Glomerular endothelial cell (primary cell): ENCODE measurements around the gene MICB. TPM values are rescaled to one million over a fixed set of nuclear protein-coding genes. Genes with fewer than 3 reads are reported as not detected.

ENCODE experiments used
- DNase-seq: peaks from one replicate; pipeline ENCODE4 v3.0.0-alpha.2; 2011; ENCODE audit warnings: low read depth, low spot score; ENCODE audit errors: extremely low read depth
- total RNA-seq: library from RNA; depleted of rRNA; stranded (reverse); fragments of >200 nt; gene quantifications from 2 replicates; pipeline ENCODE4 v1.2.3, GENCODE V29; 2015

MICB gene
- total RNA-seq, 1 donor from 2014 or later: 14.5 TPM

GRCh38 chr6:31559606-31559957 lies 61.6 kb downstream of the MICB start:
- DNase-seq: no peak

- peak; percentile 95 for DNase-seq
Measured at GRCh38 chr6:31559958-31560696, 62.2 kb downstream of the MICB start.

- no peak for DNase-seq
Measured at GRCh38 chr6:31560697-31561058, 62.7 kb downstream of the MICB start.

Other genes starting within 250 kb of the MICB start
- gene HLA-C, start 226.1 kb upstream of the MICB start, total RNA-seq: 785 and 844 TPM in 2 replicates
- gene HLA-B, start 141.0 kb upstream of the MICB start, total RNA-seq: 1,037 and 2,213 TPM in 2 replicates
- 55.0 and 63.6 TPM in 2 replicates for gene MICA, start 94.5 kb upstream of the MICB start, total RNA-seq
- not detected in 2 replicates for gene MCCD1, start 30.8 kb downstream of the MICB start, total RNA-seq
- gene DDX39B, start 43.9 kb downstream of the MICB start, total RNA-seq: 230 and 249 TPM in 2 replicates
- gene ATP6V1G2, start 48.5 kb downstream of the MICB start, total RNA-seq: 0.18 and 1.2 TPM in 2 replicates
- 20.6 and 27.7 TPM in 2 replicates for gene NFKBIL1, start 49.5 kb downstream of the MICB start, total RNA-seq
- 0.53 TPM in 1 of 2 replicates, not detected in the other for gene LTA, start 74.1 kb downstream of the MICB start, total RNA-seq
- 0.88 and 4.4 TPM in 2 replicates for gene TNF, start 77.4 kb downstream of the MICB start, total RNA-seq
- gene LTB, start 84.3 kb downstream of the MICB start, total RNA-seq: 16.5 and 41.8 TPM in 2 replicates
- 0.87 and 0.99 TPM in 2 replicates for gene LST1, start 88.1 kb downstream of the MICB start, total RNA-seq
- gene NCR3, start 94.9 kb downstream of the MICB start, total RNA-seq: not detected in 2 replicates
- not detected in 2 replicates for gene AIF1, start 117.1 kb downstream of the MICB start, total RNA-seq
- gene PRRC2A, start 122.6 kb downstream of the MICB start, total RNA-seq: 125 and 166 TPM in 2 replicates
- gene BAG6, start 154.5 kb downstream of the MICB start, total RNA-seq: 259 and 375 TPM in 2 replicates
- not detected in 2 replicates for gene APOM, start 157.7 kb downstream of the MICB start, total RNA-seq
- 19.1 and 19.6 TPM in 2 replicates for gene C6orf47, start 162.6 kb downstream of the MICB start, total RNA-seq
- gene GPANK1, start 166.9 kb downstream of the MICB start, total RNA-seq: 13.0 and 14.5 TPM in 2 replicates
- gene CSNK2B, start 167.9 kb downstream of the MICB start, total RNA-seq: 292 and 314 TPM in 2 replicates
- gene LY6G5B, start 171.8 kb downstream of the MICB start, total RNA-seq: 2.6 and 7.9 TPM in 2 replicates
- gene LY6G5C, start 182.9 kb downstream of the MICB start, total RNA-seq: 3.7 and 4.1 TPM in 2 replicates
- gene ABHD16A, start 205.2 kb downstream of the MICB start, total RNA-seq: 35.7 and 49.2 TPM in 2 replicates
- not detected in 2 replicates for gene LY6G6F, start 208.7 kb downstream of the MICB start, total RNA-seq
- gene LY6G6D, start 217.2 kb downstream of the MICB start, total RNA-seq: not detected in 2 replicates
- not detected in 2 replicates for gene LY6G6C, start 223.6 kb downstream of the MICB start, total RNA-seq
- not detected in 2 replicates for gene MPIG6B, start 225.2 kb downstream of the MICB start, total RNA-seq
- 110 and 138 TPM in 2 replicates for gene DDAH2, start 231.2 kb downstream of the MICB start, total RNA-seq
- 541 and 655 TPM in 2 replicates for gene CLIC1, start 238.4 kb downstream of the MICB start, total RNA-seq
- 3.7 and 18.7 TPM in 2 replicates for gene MSH5, start 241.9 kb downstream of the MICB start, total RNA-seq